HepG2 (cell line): ENCODE data around the gene HSPA1L. TPM values are rescaled to one million over a fixed set of nuclear protein-coding genes. Genes with fewer than 3 reads are reported as not detected.
A peak's percentile ranks its signal among the peaks of the same experiment; 100 is the strongest.

Experiments
- BCL3 ChIP-seq: sonication (generic); formaldehyde crosslinking; IDR thresholded peaks from 2 replicates; pipeline ENCODE4 v1.5.1; 2020; ENCODE audit warnings: mild to moderate bottlenecking, missing genetic modification reagents, moderate library complexity
- GLI4 ChIP-seq: sonication (generic); formaldehyde crosslinking; IDR thresholded peaks from 2 replicates; pipeline ENCODE4 v1.5.1; 2020; ENCODE audit warnings: missing genetic modification reagents, mild to moderate bottlenecking, moderate library complexity, borderline replicate concordance
- MZF1 ChIP-seq: sonication (generic); formaldehyde crosslinking; IDR thresholded peaks from 2 replicates; pipeline ENCODE4 v1.8.1; 2023; ENCODE audit warnings: mild to moderate bottlenecking, missing genetic modification reagents, borderline replicate concordance
- ONECUT2 ChIP-seq: sonication (generic); formaldehyde crosslinking; IDR thresholded peaks from 2 replicates; pipeline ENCODE4 v1.4.0; 2020; ENCODE audit warnings: missing genetic modification reagents
- SIN3B ChIP-seq: fragments of 150-350 bp; IDR thresholded peaks from 2 replicates; pipeline ENCODE4 v1.6.1; 2014; ENCODE audit warnings: low read length
- SNAPC4 ChIP-seq: sonication (generic); formaldehyde crosslinking; IDR thresholded peaks from 2 replicates; pipeline ENCODE4 v1.4.0; 2020; ENCODE audit warnings: mild to moderate bottlenecking, missing genetic modification reagents
- STAG1 ChIP-seq: sonication (generic); formaldehyde crosslinking; IDR thresholded peaks from 2 replicates; pipeline ENCODE4 v1.4.0; 2020; ENCODE audit warnings: missing genetic modification reagents
- TFDP1 ChIP-seq: IDR thresholded peaks from 2 replicates; pipeline ENCODE4 v1.6.1; 2016; ENCODE audit warnings: missing compliant biosample characterization, missing genetic modification reagents, borderline replicate concordance
- ZNF207 ChIP-seq: fragments of 450-650 bp; IDR thresholded peaks from 2 replicates; pipeline ENCODE4 v1.6.1; 2016; ENCODE audit warnings: antibody characterized with exemption, borderline replicate concordance
- ZNF362 ChIP-seq: sonication (generic); formaldehyde crosslinking; IDR thresholded peaks from 2 replicates; pipeline ENCODE4 v1.4.0; 2020; ENCODE audit warnings: missing genetic modification reagents, mild to moderate bottlenecking, borderline replicate concordance
- ZNF431 ChIP-seq: sonication (generic); formaldehyde crosslinking; IDR thresholded peaks from 2 replicates; pipeline ENCODE4 v1.9.0; 2022; ENCODE audit warnings: missing genetic modification reagents, low read depth, mild to moderate bottlenecking, borderline replicate concordance
- ZNF468 ChIP-seq: sonication (generic); formaldehyde crosslinking; IDR thresholded peaks from 2 replicates; pipeline ENCODE4 v1.8.0; 2022; ENCODE audit warnings: mild to moderate bottlenecking, moderate library complexity, missing genetic modification reagents
- ZNF556 ChIP-seq: sonication (generic); formaldehyde crosslinking; IDR thresholded peaks from 2 replicates; pipeline ENCODE4 v1.4.0; 2020; ENCODE audit warnings: mild to moderate bottlenecking, missing genetic modification reagents, borderline replicate concordance
- ZNF562 ChIP-seq: sonication (generic); formaldehyde crosslinking; IDR thresholded peaks from 2 replicates; pipeline ENCODE4 v1.8.0; 2022; ENCODE audit warnings: missing genetic modification reagents, borderline replicate concordance
- ZNF564 ChIP-seq: sonication (generic); formaldehyde crosslinking; IDR thresholded peaks from 2 replicates; pipeline ENCODE4 v1.8.1; 2023; ENCODE audit warnings: mild to moderate bottlenecking, missing genetic modification reagents
- ZNF703 ChIP-seq: sonication (generic); formaldehyde crosslinking; IDR thresholded peaks from 2 replicates; pipeline ENCODE4 v1.5.1; 2020; ENCODE audit warnings: missing genetic modification reagents, mild to moderate bottlenecking, moderate library complexity, borderline replicate concordance
- ZNF709 ChIP-seq: sonication (generic); formaldehyde crosslinking; IDR thresholded peaks from 2 replicates; pipeline ENCODE4 v1.5.0; 2020; ENCODE audit warnings: mild to moderate bottlenecking, missing genetic modification reagents
- ZNF713 ChIP-seq: sonication (generic); formaldehyde crosslinking; IDR thresholded peaks from 2 replicates; pipeline ENCODE4 v1.4.0; 2020; ENCODE audit warnings: mild to moderate bottlenecking, missing genetic modification reagents
- ZNF776 ChIP-seq: sonication (generic); formaldehyde crosslinking; IDR thresholded peaks from 2 replicates; pipeline ENCODE4 v1.4.0; 2020; ENCODE audit warnings: mild to moderate bottlenecking, missing genetic modification reagents
- polyA plus RNA-seq, 8 experiments: library from polyadenylated mRNA; depleted of rRNA in 3 of 8; stranded (reverse) in 7 of 8; unstranded in 1 of 8; fragments of >200 nt; fragmentation: Illumina TruSeq in 4 of 8; extraction: Trizol in 4 of 8; gene quantifications; 2 replicates each; pipeline versions ENCODE4 v1.2.1 to v1.2.3, GENCODE V29; 2011 to 2016; ENCODE audit warnings: low read depth in 4 of 8, missing spikeins in 1 of 8, mixed read lengths in 1 of 8; ENCODE audit not compliant: insufficient read depth in 1 of 8
- total RNA-seq, 5 experiments: library from RNA; depleted of rRNA; stranded (reverse); fragments of >200 nt; fragmentation: Illumina TruSeq; extraction: Trizol; gene quantifications; 2 replicates each; pipeline ENCODE4 v1.2.3, GENCODE V29; 2016; ENCODE audit warnings: low read depth in 1 of 5
- TF ChIP-seq, protein P1 (sequence below): sonication (generic); formaldehyde crosslinking; IDR thresholded peaks from 2 replicates; pipeline ENCODE4 v1.8.0; 2023; ENCODE audit warnings: mild to moderate bottlenecking, missing genetic modification reagents

The HSPA1L gene
- total and polyA plus RNA-seq, 2 of the 13 experiments (the other 11 are each of a cell fraction or from before 2014, with no cell fraction given): 0.55 to 1.0 TPM

DNA sequence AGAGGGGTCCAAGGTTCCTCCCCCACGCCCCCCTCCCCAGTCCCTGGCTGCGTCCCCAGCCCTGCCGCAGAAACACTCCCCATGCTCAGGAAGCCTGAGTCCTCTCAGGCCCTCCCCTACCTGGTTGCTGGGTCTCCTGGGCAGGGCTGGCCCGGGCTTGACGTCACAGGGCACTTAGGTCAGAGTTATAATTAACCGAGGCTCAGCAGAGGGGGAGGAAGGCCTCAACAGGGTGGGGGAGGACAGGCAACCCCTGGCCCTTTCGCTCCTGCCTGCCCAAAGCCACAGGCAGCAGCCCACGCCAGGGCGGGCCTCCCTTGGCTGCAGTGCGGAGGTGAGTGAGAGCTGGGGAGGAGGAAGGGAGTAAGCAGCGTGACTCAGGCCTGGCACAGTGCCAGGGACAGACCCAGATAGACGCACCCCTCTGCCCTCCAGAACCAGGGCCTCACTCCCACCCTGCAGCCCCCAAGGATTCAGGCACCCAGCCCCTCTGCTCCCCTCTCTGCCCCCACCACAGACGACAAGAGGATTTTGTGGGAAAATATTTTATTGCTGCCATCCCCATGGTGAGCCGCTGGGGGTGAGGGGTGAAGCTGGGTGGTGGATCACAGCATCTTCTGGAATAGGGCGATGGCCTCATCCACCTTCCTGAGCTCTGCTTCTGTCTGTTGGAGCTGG lies 38.0 kb downstream of the HSPA1L start, which contains the start of gene VWA7 (continued):
- no peak for TF ChIP-seq ZNF713 (CRISPR knock-in tag)
- no peak for TF ChIP-seq ZNF776 (CRISPR knock-in tag)
- no peak for TF ChIP-seq ZNF468 (CRISPR knock-in tag)
- no peak for TF ChIP-seq ONECUT2 (CRISPR knock-in tag)
- TF ChIP-seq SNAPC4 (CRISPR knock-in tag): no peak
- TF ChIP-seq TFDP1 (CRISPR knock-in tag): peak; percentile 57; the same call in 1 of the 2 replicates
- 0 out of 2 replicates have a peak, but pooled peaks have one; percentile 50 for TF ChIP-seq GLI4 (CRISPR knock-in tag)
- 0 out of 2 replicates have a peak, but pooled peaks have one; percentile 18 for TF ChIP-seq BCL3 (CRISPR knock-in tag)
- TF ChIP-seq MZF1 (CRISPR knock-in tag): no peak
- no peak for TF ChIP-seq ZNF362 (CRISPR knock-in tag)
- 0 out of 2 replicates have a peak, but pooled peaks have one; percentile 22 for TF ChIP-seq ZNF564 (CRISPR knock-in tag)
- no peak for TF ChIP-seq SIN3B
- no peak for TF ChIP-seq ZNF703 (CRISPR knock-in tag)
- TF ChIP-seq ZNF207: no peak
- TF ChIP-seq ZNF562: no peak
- TF ChIP-seq STAG1 (CRISPR knock-in tag): peak; percentile 12; the same call in 1 of the 2 replicates
- TF ChIP-seq ZNF431 (CRISPR knock-in tag): 0 out of 2 replicates have a peak, but pooled peaks have one; percentile 84
- TF ChIP-seq ZNF709 (CRISPR knock-in tag): no peak; the same call in 1 of the 2 replicates
- no peak for TF ChIP-seq ZNF556
- TF ChIP-seq, protein P1, sequence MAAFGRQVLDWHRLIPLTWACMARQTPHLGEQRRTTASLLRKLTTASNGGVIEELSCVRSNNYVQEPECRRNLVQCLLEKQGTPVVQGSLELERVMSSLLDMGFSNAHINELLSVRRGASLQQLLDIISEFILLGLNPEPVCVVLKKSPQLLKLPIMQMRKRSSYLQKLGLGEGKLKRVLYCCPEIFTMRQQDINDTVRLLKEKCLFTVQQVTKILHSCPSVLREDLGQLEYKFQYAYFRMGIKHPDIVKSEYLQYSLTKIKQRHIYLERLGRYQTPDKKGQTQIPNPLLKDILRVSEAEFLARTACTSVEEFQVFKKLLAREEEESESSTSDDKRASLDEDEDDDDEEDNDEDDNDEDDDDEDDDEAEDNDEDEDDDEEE: no peak
